ENCODE results near the gene KIAA0319L. TPM values are rescaled to one million over a fixed set of nuclear protein-coding genes. Genes with fewer than 3 reads are reported as not detected.
"Not testable (repeated sequence)": the region's sequence is repeated elsewhere in the genome, so short reads cannot be mapped to it uniquely, and the experiment has no call there.

The KIAA0319L gene
- total and polyA plus RNA-seq, 2 donors from 2014 or later: 30.3 to 73.0 TPM

- no peak overlapping the region for H3K9ac ChIP-seq (ENCODE audit: low read length in 3 of 3)
- no peaks in the 10 kb centered on the region for H3K9me3 ChIP-seq (ENCODE audit: control insufficient read depth in 2 of 3, insufficient read depth in 1 of 3, low read length in 3 of 3)
- FAIRE-seq (no peak), DNase-seq (no peak)
- no peaks in the 10 kb centered on the region for H3K27me3 ChIP-seq (ENCODE audit: control insufficient read depth, insufficient read depth, low read length)
- H3K4me3 ChIP-seq (ENCODE audit: low read length in 3 of 3): no peak overlapping the region
- no peak for TF ChIP-seq CTCF (IDR thresholded peaks at IDR 0.05; ENCODE audit: borderline replicate concordance, extremely low read depth, insufficient read depth)
- H3K4me1 ChIP-seq (ENCODE audit: control insufficient read depth in 2 of 3, insufficient read depth in 2 of 3, low read depth in 1 of 3, low read length in 3 of 3): no peaks in the 10 kb centered on the region
- no peaks in the 10 kb centered on the region for H3K36me3 ChIP-seq (ENCODE audit: control insufficient read depth in 2 of 3, insufficient read depth in 3 of 3, low read length in 3 of 3)
- intact Hi-C loops (cut with DNase I): no loop called here
- no peak overlapping the region for H3K27ac ChIP-seq (ENCODE audit: low read depth in 2 of 2, low read length in 2 of 2)
These were observed 30.5 kb upstream of the KIAA0319L start for GRCh38 chr1:35587736-35588135.

GRCh38 chr1:35586808-35587207, 29.6 kb upstream of the KIAA0319L start:
- no peaks in the 10 kb centered on the region for H3K9me3 ChIP-seq (ENCODE audit: control insufficient read depth in 2 of 3, insufficient read depth in 1 of 3, low read length in 3 of 3)
- intact Hi-C loops (cut with DNase I): no loop called here
- no peak overlapping the region for H3K27ac ChIP-seq (ENCODE audit: low read depth in 2 of 2, low read length in 2 of 2)
- H3K4me3 ChIP-seq (ENCODE audit: low read length in 3 of 3): no peak overlapping the region
- FAIRE-seq: no peak
- no peaks in the 10 kb centered on the region for H3K27me3 ChIP-seq (ENCODE audit: control insufficient read depth, insufficient read depth, low read length)
- no peaks in the 10 kb centered on the region for H3K36me3 ChIP-seq (ENCODE audit: control insufficient read depth in 2 of 3, insufficient read depth in 3 of 3, low read length in 3 of 3)
- DNase-seq: no peak
- no peak overlapping the region for H3K9ac ChIP-seq (ENCODE audit: low read length in 3 of 3)
- no peaks in the 10 kb centered on the region for H3K4me1 ChIP-seq (ENCODE audit: control insufficient read depth in 2 of 3, insufficient read depth in 2 of 3, low read depth in 1 of 3, low read length in 3 of 3)
- no peak for TF ChIP-seq CTCF (IDR thresholded peaks at IDR 0.05; ENCODE audit: borderline replicate concordance, extremely low read depth, insufficient read depth)

- intact Hi-C loops (cut with DNase I); H3K9me3 ChIP-seq (ENCODE audit: control insufficient read depth in 2 of 3, insufficient read depth in 1 of 3, low read length in 3 of 3); H3K9ac ChIP-seq (ENCODE audit: low read length in 3 of 3); H3K4me1 ChIP-seq (ENCODE audit: control insufficient read depth in 2 of 3, insufficient read depth in 2 of 3, low read depth in 1 of 3, low read length in 3 of 3); DNase-seq; H3K27ac ChIP-seq (ENCODE audit: low read depth in 2 of 2, low read length in 2 of 2); FAIRE-seq; H3K36me3 ChIP-seq (ENCODE audit: control insufficient read depth in 2 of 3, insufficient read depth in 3 of 3, low read length in 3 of 3); H3K4me3 ChIP-seq (ENCODE audit: low read length in 3 of 3); H3K27me3 ChIP-seq (ENCODE audit: control insufficient read depth, insufficient read depth, low read length): not testable (repeated sequence)
These were observed 28.6 kb upstream of the KIAA0319L start for GRCh38 chr1:35585805-35586204.

GRCh38 chr1:35585281-35585680, 28.1 kb upstream of the KIAA0319L start:
- TF ChIP-seq CTCF (IDR thresholded peaks at IDR 0.05; ENCODE audit: borderline replicate concordance, extremely low read depth, insufficient read depth): no peak
- H3K9me3 ChIP-seq (ENCODE audit: control insufficient read depth in 2 of 3, insufficient read depth in 1 of 3, low read length in 3 of 3): no peaks in the 10 kb centered on the region
- no peaks in the 10 kb centered on the region for H3K27me3 ChIP-seq (ENCODE audit: control insufficient read depth, insufficient read depth, low read length)
- H3K9ac ChIP-seq (ENCODE audit: low read length in 3 of 3): no peak overlapping the region
- FAIRE-seq (no peak), DNase-seq (no peak)
- no peak overlapping the region for H3K4me3 ChIP-seq (ENCODE audit: low read length in 3 of 3)
- H3K4me1 ChIP-seq (ENCODE audit: control insufficient read depth in 2 of 3, insufficient read depth in 2 of 3, low read depth in 1 of 3, low read length in 3 of 3): no peaks in the 10 kb centered on the region
- intact Hi-C loops (cut with DNase I): no loop called here
- H3K36me3 ChIP-seq (ENCODE audit: control insufficient read depth in 2 of 3, insufficient read depth in 3 of 3, low read length in 3 of 3): no peaks in the 10 kb centered on the region
- H3K27ac ChIP-seq (ENCODE audit: low read depth in 2 of 2, low read length in 2 of 2): no peak overlapping the region

GRCh38 chr1:35581621-35582020, 24.4 kb upstream of the KIAA0319L start:
- H3K4me3 ChIP-seq (ENCODE audit: low read length in 3 of 3); intact Hi-C loops (cut with DNase I); H3K27ac ChIP-seq (ENCODE audit: low read depth in 2 of 2, low read length in 2 of 2); H3K9ac ChIP-seq (ENCODE audit: low read length in 3 of 3); H3K27me3 ChIP-seq (ENCODE audit: control insufficient read depth, insufficient read depth, low read length); H3K4me1 ChIP-seq (ENCODE audit: control insufficient read depth in 2 of 3, insufficient read depth in 2 of 3, low read depth in 1 of 3, low read length in 3 of 3); H3K9me3 ChIP-seq (ENCODE audit: control insufficient read depth in 2 of 3, insufficient read depth in 1 of 3, low read length in 3 of 3); DNase-seq; H3K36me3 ChIP-seq (ENCODE audit: control insufficient read depth in 2 of 3, insufficient read depth in 3 of 3, low read length in 3 of 3); FAIRE-seq: not testable (repeated sequence)

All from kidney (tissue), 14 donors.